ENCODE data around the gene LTBP2. TPM values are rescaled to one million over a fixed set of nuclear protein-coding genes. Genes with fewer than 3 reads are reported as not detected.

The LTBP2 gene
- total and polyA plus RNA-seq, 2 of the 8 experiments (the other 6 are each of a cell fraction or from before 2014, with no cell fraction given) = 0.48 to 0.89 TPM

DNA sequence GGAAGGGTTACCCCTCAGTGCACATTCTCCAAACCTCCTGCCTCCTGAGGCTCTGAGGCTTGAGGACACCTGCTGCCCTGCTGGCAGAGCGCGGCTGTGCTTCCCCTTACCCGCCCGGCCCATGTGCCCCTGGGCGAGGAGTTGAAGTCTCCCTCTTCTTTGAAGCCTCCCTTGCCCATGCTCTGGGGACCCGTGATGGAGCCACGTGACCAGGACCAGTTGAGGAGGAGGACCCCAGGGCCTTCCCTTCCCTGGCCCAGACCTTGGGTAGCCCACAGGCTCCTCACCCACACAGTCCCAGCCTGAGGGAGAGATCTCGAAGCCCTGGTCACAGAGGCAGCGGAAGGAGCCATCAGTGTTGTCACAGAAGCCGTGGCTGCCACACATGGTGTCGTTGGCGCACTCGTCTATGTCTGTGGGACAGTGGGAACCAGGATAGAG, 105.6 kb downstream of the LTBP2 start:
- H3K23me2 ChIP-seq (ENCODE audit: low read depth, low read length) = no peaks in the 10 kb centered on the region
- H4K5ac ChIP-seq (ENCODE audit: insufficient read length, low read depth, low read length) = no peak overlapping the region
- WGBS, 2 experiments (ENCODE audit: extremely low coverage in 1 of 2, insufficient coverage in 1 of 2, insufficient read length in 1 of 2, insufficient replicate concordance in 2 of 2, low coverage in 1 of 2, low lambda C conversion rate in 2 of 2, missing lambda C conversion rate in 1 of 2) = 91% methylated on average over 13 of the region's 13 CpGs; no CpG with 5 or more reads in 1 of the 2 experiments
- no peak overlapping the region for H3K4me2 ChIP-seq (ENCODE audit: insufficient read depth in 1 of 2, low read depth in 2 of 2, low read length in 2 of 2)
- H2AK5ac ChIP-seq (ENCODE audit: low read depth, low read length) = no peak overlapping the region
- no peaks in the 10 kb centered on the region; a peak in 1 of 7 replicates for H3K27me3 ChIP-seq (replicated peaks in 1 of 4; ENCODE audit: control insufficient read depth in 3 of 4, extremely low read depth in 1 of 4, insufficient read depth in 3 of 4, low read length in 3 of 4)
- no peaks in the 10 kb centered on the region for H3K79me2 ChIP-seq (ENCODE audit: control insufficient read depth in 1 of 2, insufficient read depth in 2 of 2, low read length in 2 of 2)
- no peak overlapping the region; the same call in 1 of the 2 replicates for H2BK5ac ChIP-seq (ENCODE audit: low read depth, low read length)
- no peak overlapping the region; a peak in 2 of 7 replicates for H3K9ac ChIP-seq (replicated peaks in 1 of 4; ENCODE audit: extremely low read depth in 1 of 4, low read depth in 3 of 4, low read length in 3 of 4)
- H2BK20ac ChIP-seq (ENCODE audit: low read length) = no peak overlapping the region
- H4K8ac ChIP-seq (ENCODE audit: extremely low read depth, insufficient read depth, low read length) = no peak overlapping the region
- FAIRE-seq (no peak), DNase-seq (ENCODE audit: low read depth in 1 of 2, low spot score in 2 of 2) (peak in 1 of 2 experiments; percentile 41)
- no peaks in the 10 kb centered on the region for H3K9me3 ChIP-seq (ENCODE audit: insufficient read depth in 2 of 2, low read depth in 1 of 2, low read length in 1 of 2)
- H3K56ac ChIP-seq (replicated peaks; ENCODE audit: insufficient read length, low read depth, low read length) = no peak overlapping the region
- H3K18ac ChIP-seq (ENCODE audit: extremely low read depth, low read length) = no peak overlapping the region
- no peak overlapping the region for H3K23ac ChIP-seq (ENCODE audit: insufficient read length)
- 0 out of 2 replicates have a peak overlapping the region, but pooled peaks have one; percentile 9 for H2BK12ac ChIP-seq (ENCODE audit: low read depth, low read length)
- no peak for TF ChIP-seq TEAD4 (IDR thresholded peaks at IDR 0.05; ENCODE audit: low read depth, low read length)
- TF ChIP-seq RNF2 (IDR thresholded peaks at IDR 0.05; ENCODE audit: borderline replicate concordance, low read depth, low read length, missing control alignments, poor library complexity, severe bottlenecking) = no peak
- no peak for TF ChIP-seq RXRA (IDR thresholded peaks at IDR 0.05; ENCODE audit: insufficient read depth, low read depth, low read length)
- no peak for TF ChIP-seq HDAC6 (IDR thresholded peaks at IDR 0.05; ENCODE audit: low read depth, low read length)
- no peak overlapping the region for H3K27ac ChIP-seq (ENCODE audit: low read depth, low read length)
- H2AFZ ChIP-seq (ENCODE audit: low read length) = no peak overlapping the region
- H4K91ac ChIP-seq (replicated peaks; ENCODE audit: insufficient read length, low read length) = no peak overlapping the region
- no peak overlapping the region for H3K4me3 ChIP-seq (ENCODE audit: extremely low read depth in 1 of 4, insufficient read depth in 2 of 4, low read depth in 3 of 4, low read length in 4 of 4)
- H2BK120ac ChIP-seq (replicated peaks; ENCODE audit: low read depth, low read length) = no peak overlapping the region
- peaks cover 2 to 27% (median 16%) of the 10 kb centered on the region in 4 experiments for H3K4me1 ChIP-seq (replicated peaks in 1 of 4; ENCODE audit: control insufficient read depth in 3 of 4, insufficient read depth in 4 of 4, low read length in 3 of 4)
- no peak overlapping the region for H2BK15ac ChIP-seq (ENCODE audit: low read length)
- H3K4ac ChIP-seq (replicated peaks; ENCODE audit: insufficient read length, low read depth, low read length) = no peak overlapping the region
- ChIA-PET POLR2A (ENCODE audit: partially characterized antibody) (no interaction called here), CTCF (ENCODE audit: partially characterized antibody) (interaction anchor here (0.7 to 3.1 kb wide), 5 partner anchors 9 to 105 kb away, joined by 3 to 27 read pairs (median 5); partner anchors contain the start of gene LTBP2)
- H3K36me3 ChIP-seq (ENCODE audit: control insufficient read depth in 2 of 4, insufficient read depth in 4 of 4, low read length in 3 of 4) = no peaks in the 10 kb centered on the region
- H4K20me1 ChIP-seq (replicated peaks in 1 of 2; ENCODE audit: control insufficient read depth in 1 of 2, insufficient read depth in 2 of 2, low read length in 2 of 2) = no peaks in the 10 kb centered on the region
- no peak overlapping the region for H3K14ac ChIP-seq (ENCODE audit: insufficient read length)
- H3K79me1 ChIP-seq (ENCODE audit: low read depth, low read length) = no peaks in the 10 kb centered on the region

Measured in H1 (cell line).